Mucosa of descending colon (tissue), 3 donors: Measurements from ENCODE around the gene CORO7. TPM values are rescaled to one million over a fixed set of nuclear protein-coding genes. Genes with fewer than 3 reads are reported as not detected.

Experiments
- ATAC-seq: fragments of 200-7000 bp; cut with Tn5 transposase; one replicate; pipeline ENCODE4 v1.9.1; 2020; ENCODE audit warnings: mild to moderate bottlenecking, moderate library complexity
- DNase-seq, 3 donors: peaks; one replicate each; pipeline ENCODE4 v3.0.0-alpha.2; 2020
- H3K36me3 ChIP-seq: fragments of 200-600 bp; one replicate; pipeline ENCODE4 v1.8.0; 2021; ENCODE audit warnings: low read depth, mild to moderate bottlenecking
- H3K4me1 ChIP-seq: fragments of 200-600 bp; one replicate; pipeline ENCODE4 v1.8.0; 2021; ENCODE audit warnings: low read depth, mild to moderate bottlenecking
- H3K4me3 ChIP-seq: fragments of 200-600 bp; one replicate; pipeline ENCODE4 v1.8.0; 2021; ENCODE audit warnings: mild to moderate bottlenecking
- H3K9me3 ChIP-seq: fragments of 200-600 bp; one replicate; pipeline ENCODE4 v1.8.0; 2021; ENCODE audit warnings: mild to moderate bottlenecking
- CTCF ChIP-seq: fragments of 200-600 bp; IDR thresholded peaks from one replicate; pipeline ENCODE4 v1.8.0; 2022; ENCODE audit warnings: antibody characterized with exemption, mild to moderate bottlenecking
- intact Hi-C, 2 donors: fragments of 100-400 bp; cut with DNase I in 1 of 2; cut with micrococcal nuclease in 1 of 2; formaldehyde crosslinking; loops; one replicate each; pipeline versions ENCODE4 v1.11.0 to v1.11.1; 2022; cut with DNase I, micrococcal nuclease
- total RNA-seq, 3 donors: library from RNA; stranded (reverse); fragmentation: NEBNext Ultra II Directional in 2 of 3; extraction: Animal tissue kit (Norgen Biotek cat#: 25700) in 2 of 3; gene quantifications; one replicate each; pipeline versions ENCODE4 v1.2.1 to v1.2.4, GENCODE V29; 2021 to 2023
- donor health status: DM: no; HTN: no; CAD: no; lungs with moderate emphysema.
- donor health status: DM: no; HTN: no; CAD: no.
- donor health status: DM: no; HTN: yes; CAD: no.

The CORO7 gene
- total RNA-seq, 3 donors from 2014 or later, result 40.0 to 61.2 (median 49.1) TPM

- no peaks in the 10 kb centered on the region for H3K9me3 ChIP-seq
- H3K4me3 ChIP-seq, result no peak overlapping the region
- intact Hi-C loops, result no loop called here
- no peak for TF ChIP-seq CTCF
- peaks cover 16% of the 10 kb centered on the region for H3K4me1 ChIP-seq
- DNase-seq (no peak), ATAC-seq (no peak)
- no peaks in the 10 kb centered on the region for H3K36me3 ChIP-seq
These were observed 93.1 kb downstream of the CORO7 start for GRCh38 chr16:4323071-4323844.

- Histone ChIP-seq H3K36me3 (no peaks in the 10 kb centered on the region), H3K4me3 (no peak overlapping the region), H3K9me3 (no peaks in the 10 kb centered on the region), H3K4me1 (peaks cover 10% of the 10 kb centered on the region)
- TF ChIP-seq CTCF, result no peak
- ATAC-seq, result no peak
- intact Hi-C loops, result no loop called here
- no peak for DNase-seq
These were observed 94.0 kb downstream of the CORO7 start for GRCh38 chr16:4322121-4323052.

DNA sequence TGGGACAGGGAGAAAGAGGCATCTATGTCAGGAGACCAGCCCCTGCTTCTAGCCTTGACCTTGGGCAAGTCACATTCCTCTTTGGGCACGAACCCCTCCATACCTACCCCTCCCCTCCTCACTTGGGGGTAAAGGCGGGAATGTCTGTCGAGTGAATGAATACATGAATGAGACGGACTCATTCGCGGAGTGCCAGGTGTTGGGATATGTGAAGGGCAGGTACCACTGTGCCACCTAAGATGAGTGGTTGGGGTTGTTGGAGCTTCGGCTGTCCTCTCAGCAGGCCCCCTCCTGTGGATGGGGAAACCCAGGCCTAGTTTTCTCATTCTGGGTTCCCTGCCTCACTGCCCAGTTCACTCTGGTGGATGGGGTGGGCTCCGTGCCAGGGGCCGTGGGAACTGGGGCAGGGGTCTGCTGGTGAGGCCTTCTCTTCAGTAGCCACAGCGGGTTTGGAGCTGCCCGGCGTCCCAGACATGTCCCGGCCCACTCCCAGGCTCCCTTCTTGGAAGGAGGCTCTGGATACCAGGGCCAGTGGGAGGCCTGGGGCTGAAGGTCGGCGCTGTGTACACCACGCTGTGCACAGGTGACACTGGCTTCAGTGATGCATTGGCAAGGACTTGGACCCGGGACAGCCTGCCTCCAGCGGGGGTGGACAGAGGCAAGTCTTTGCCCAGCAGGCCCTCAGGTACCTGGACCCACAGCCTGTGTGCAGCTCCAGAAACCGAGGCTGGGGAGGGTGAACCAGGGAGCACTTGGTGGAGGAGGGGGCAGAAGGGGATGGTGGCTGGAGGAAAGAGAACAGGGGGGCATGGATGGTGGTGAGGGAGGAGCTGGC is 94.9 kb downstream of the CORO7 start:
- Histone ChIP-seq H3K36me3 (no peaks in the 10 kb centered on the region), H3K4me1 (peaks cover 10% of the 10 kb centered on the region), H3K4me3 (no peak overlapping the region), H3K9me3 (no peaks in the 10 kb centered on the region)
- no peak for ATAC-seq
- no peak for TF ChIP-seq CTCF
- no peak for DNase-seq
- intact Hi-C loops, result no loop called here

- Histone ChIP-seq H3K36me3 (no peaks in the 10 kb centered on the region), H3K4me3 (no peak overlapping the region), H3K9me3 (no peaks in the 10 kb centered on the region), H3K4me1 (peaks cover 13% of the 10 kb centered on the region)
- intact Hi-C loops, result no loop called here
- no peak for TF ChIP-seq CTCF
- no peak for ATAC-seq
- no peak for DNase-seq
These were observed 95.7 kb downstream of the CORO7 start for GRCh38 chr16:4320571-4321137.
